Hepatocyte (in vitro differentiated cells): ENCODE measurements around the gene RDH12.

Source experiments
- CTCF ChIP-seq: fragments of 200-600 bp; sonication (generic); IDR thresholded peaks from 2 replicates; pipeline ENCODE4 v1.5.1; 2016; ENCODE audit warnings: antibody characterized with exemption, mild to moderate bottlenecking; ENCODE audit not compliant: poor library complexity
- EZH2 ChIP-seq: fragments of 200-600 bp; sonication (generic); IDR thresholded peaks from 2 replicates; pipeline ENCODE4 v1.6.1; 2016; ENCODE audit warnings: antibody characterized with exemption, mild to moderate bottlenecking, borderline replicate concordance
- EZH2phosphoT487 ChIP-seq: fragments of 200-600 bp; sonication (generic); IDR thresholded peaks from one replicate; pipeline ENCODE4 v1.6.1; 2018; ENCODE audit warnings: antibody characterized with exemption, mild to moderate bottlenecking, low read depth, moderate library complexity; ENCODE audit not compliant: unreplicated experiment, severe bottlenecking

GRCh38 chr14:67710209-67710608 lies 8.5 kb downstream of the RDH12 start:
- TF ChIP-seq CTCF (no peak), EZH2 (no peak), EZH2phosphoT487 (no peak)
